ENCODE data around the gene MAST3.
"Not testable (repeated sequence)": the region's sequence is repeated elsewhere in the genome, so short reads cannot be mapped to it uniquely, and the experiment has no call there.

The MAST3 gene

GRCh38 chr19:18086590-18087138 lies 10.9 kb upstream of the MAST3 start, which contains the start of gene IL12RB1:
Gene IL12RB1, minus strand, starts transcription at chr19:18086934. Its CDS starts 111 bp downstream, at chr19:18086823.
- DNase-seq (ENCODE audit: low read depth), result peak; percentile 38

DNA sequence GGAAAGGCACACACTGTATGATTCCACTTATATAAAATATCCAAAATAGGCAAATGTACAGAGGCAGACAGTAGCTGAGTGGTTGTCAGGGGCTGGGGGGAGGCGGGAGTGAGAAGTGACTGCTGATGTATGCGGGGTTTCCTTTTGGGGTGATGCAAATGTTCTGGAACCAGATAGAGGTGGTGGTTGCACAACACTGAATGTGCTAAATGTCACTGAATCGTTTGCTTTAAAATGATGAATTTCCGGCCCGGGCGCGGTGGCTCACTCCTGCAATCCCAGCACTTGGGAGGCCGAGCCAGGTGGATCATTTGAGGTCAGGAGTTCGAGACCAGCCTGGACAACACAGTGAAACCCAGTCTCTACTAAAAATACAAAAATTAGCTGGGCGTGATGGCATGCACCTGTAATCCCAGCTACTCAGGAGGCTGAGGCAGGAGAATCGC lies 8.5 kb upstream of the MAST3 start:
- DNase-seq (ENCODE audit: low read depth), result not testable (repeated sequence)

DNA sequence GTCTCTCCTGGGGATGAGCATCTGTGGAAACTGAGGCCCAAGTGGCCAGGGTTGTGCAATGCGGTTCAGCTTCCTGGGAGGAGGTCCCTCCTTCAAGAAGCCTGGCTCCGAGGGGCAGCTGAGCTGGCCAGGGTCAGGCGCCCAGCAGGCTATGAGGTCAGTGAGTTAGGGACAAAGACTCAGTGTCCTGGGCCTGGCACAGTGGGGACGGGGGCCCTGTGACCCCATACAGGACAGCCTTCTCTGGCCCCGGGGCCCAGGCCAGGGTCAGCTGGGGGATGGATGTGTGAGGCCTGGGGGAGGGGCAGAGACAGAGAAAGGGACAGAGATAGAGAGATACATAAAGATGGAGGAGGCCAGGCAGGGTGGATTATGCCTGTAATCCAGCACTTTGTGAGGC lies 7.9 kb upstream of the MAST3 start:
- no peak for DNase-seq (ENCODE audit: low read depth)

GRCh38 chr19:18090545-18091216 lies 6.9 kb upstream of the MAST3 start:
- peak; percentile 19 for DNase-seq (ENCODE audit: low read depth)

DNA sequence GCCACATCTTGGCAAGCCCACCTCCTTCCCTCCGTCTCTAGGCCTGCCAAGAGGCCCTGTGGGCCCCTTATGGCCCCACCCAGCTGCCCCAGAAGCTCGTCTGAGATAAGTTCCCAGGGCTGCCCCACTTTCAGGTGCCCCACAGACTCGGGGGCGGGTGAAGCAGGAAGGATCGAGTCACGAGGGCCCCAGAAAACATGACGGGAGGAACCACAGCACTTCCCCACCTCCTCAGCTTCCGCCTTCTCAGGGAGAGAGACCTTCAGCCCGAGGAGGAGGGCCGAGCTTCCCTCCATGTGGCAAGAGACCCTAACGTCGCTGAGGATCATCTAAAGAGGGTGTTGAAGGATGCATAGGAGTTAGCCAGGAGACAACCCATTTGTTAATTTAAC lies 6.4 kb upstream of the MAST3 start:
- no peak for DNase-seq (ENCODE audit: low read depth)

- DNase-seq (ENCODE audit: low read depth), result peak; percentile 68
Measured at GRCh38 chr19:18093439-18094161, 4.0 kb upstream of the MAST3 start.

- no peak for DNase-seq (ENCODE audit: low read depth)
Measured at GRCh38 chr19:18096258-18096657, 1.3 kb upstream of the MAST3 start.

GRCh38 chr19:18097993-18098890 lies 664 bp downstream of the MAST3 start:
- DNase-seq (ENCODE audit: low read depth), result no peak

DNA sequence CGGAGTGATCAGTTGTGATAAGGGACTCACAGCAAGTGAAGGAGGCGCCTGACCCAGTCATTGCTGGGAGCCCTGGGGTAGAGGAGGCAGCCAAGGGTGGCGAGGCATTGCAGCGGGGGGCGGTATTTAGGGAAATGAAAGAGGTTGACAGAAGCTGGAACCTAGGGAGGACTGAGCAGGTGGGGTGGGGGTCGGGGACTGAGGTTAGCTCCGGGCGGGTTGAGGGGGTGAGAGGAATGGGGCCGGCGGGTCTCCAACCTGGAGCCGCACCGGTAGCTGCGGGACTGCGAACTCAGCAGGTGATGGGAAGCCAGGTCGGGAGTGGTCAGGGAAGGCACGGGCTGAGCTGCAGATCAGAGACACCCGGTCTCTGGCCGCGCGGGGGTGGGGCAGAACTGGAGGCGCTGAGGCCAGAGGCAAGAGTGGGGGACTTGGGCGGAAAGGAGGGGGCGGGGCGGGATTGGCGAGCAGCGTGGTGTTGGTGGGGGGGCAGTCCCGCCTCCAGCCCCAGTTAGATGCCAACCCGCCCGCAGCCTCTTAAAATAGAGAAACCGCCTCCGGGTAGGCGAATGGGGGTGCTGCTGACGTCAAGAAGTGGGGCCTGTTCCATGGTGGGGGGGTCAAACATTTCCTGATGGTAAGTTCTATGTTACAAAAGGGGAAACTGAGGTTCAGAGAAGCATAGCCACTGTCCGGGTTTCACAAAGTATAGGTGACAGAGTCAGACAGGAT lies 1.5 kb downstream of the MAST3 start:
- no peak for DNase-seq (ENCODE audit: low read depth)

DNA sequence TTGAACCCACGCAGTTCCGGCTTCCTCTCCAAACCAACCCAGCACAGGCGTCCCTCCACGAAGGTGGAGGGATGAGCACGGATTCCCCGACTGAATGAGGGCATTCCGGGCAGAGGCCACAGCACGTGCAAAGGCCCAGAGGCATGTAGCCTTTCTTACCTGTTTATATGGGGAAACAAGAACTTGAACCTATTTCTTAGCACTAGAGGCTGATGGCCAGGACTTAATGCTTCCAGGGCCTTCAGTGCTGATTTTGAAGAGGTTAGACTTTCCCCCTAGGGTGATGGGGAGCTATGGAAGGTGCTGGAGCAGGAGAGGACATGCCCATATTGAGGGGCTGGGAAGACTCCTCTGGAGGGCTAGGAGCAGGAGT lies 2.0 kb downstream of the MAST3 start:
- no peak for DNase-seq (ENCODE audit: low read depth)

GRCh38 chr19:18100710-18101109 lies 3.1 kb downstream of the MAST3 start:
- DNase-seq (ENCODE audit: low read depth), result no peak

DNA sequence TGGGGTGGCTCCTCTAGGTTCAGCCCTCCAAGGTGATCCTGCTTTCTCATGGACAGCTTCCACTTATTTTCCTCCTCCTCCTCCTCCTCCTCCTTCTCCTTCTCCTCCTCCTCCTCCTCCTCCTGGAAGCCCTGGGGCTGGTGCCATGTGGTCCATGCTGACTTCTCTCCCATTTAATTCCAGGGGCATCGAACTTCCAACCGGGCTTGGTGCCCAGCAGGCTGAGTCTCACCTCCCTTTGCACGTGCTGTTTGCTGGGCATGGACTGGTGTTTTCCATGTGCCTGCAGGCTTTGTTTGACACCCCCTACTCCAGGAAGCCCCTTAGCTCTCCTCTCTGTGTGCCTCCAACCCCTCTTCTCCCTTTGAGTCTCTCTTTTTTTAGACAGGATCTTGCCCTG lies 3.7 kb downstream of the MAST3 start:
- DNase-seq (ENCODE audit: low read depth), result no peak

GRCh38 chr19:18102916-18103542 lies 5.5 kb downstream of the MAST3 start:
- DNase-seq (ENCODE audit: low read depth), result no peak

GRCh38 chr19:18104793-18105131 lies 7.2 kb downstream of the MAST3 start:
- no peak for DNase-seq (ENCODE audit: low read depth)

DNA sequence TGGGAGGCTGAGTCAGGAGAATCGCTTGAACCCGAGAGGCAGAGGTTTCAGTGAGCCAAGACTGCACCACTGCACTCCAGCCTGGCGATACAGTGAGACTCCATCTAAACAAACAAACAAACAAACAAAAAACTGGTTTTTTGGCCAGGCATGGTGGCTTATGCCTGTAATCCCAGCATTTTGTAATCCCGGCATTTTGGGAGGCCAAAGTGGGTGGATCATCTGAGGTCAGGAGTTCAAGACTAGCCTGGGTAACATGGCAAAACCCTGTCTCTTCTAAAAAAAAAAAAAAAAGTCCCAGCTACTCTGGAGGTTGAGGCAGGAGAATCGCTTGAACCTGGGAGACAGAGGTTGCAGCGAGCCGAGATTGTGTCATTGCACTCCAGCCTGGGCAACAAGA lies 7.7 kb downstream of the MAST3 start:
- not testable (repeated sequence) for DNase-seq (ENCODE audit: low read depth)

GRCh38 chr19:18107235-18107634 lies 9.7 kb downstream of the MAST3 start:
- DNase-seq (ENCODE audit: low read depth), result no peak

DNA sequence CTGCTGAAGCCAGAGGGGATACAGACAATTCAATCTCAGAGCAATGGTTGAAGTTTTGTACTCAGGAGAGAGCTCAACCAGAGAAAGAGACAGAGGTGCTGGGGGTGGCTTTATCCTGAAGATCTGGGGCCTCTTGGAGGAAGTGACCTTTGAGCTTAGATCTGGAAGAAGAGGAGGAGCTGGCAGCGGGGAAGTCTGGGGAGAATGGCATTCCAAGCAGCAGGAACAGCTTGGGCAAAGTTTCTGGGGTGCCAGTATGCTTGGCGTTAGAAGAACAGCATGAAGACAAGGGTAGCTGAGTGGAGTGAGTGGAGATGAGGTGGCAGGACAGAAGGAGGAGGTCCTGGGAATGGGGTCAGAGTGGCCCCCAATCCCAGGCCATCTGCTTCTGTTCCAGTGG lies 11.3 kb downstream of the MAST3 start:
- DNase-seq (ENCODE audit: low read depth), result no peak

- no peak for DNase-seq (ENCODE audit: low read depth)
Measured at GRCh38 chr19:18109341-18109732, 11.8 kb downstream of the MAST3 start.

DNA sequence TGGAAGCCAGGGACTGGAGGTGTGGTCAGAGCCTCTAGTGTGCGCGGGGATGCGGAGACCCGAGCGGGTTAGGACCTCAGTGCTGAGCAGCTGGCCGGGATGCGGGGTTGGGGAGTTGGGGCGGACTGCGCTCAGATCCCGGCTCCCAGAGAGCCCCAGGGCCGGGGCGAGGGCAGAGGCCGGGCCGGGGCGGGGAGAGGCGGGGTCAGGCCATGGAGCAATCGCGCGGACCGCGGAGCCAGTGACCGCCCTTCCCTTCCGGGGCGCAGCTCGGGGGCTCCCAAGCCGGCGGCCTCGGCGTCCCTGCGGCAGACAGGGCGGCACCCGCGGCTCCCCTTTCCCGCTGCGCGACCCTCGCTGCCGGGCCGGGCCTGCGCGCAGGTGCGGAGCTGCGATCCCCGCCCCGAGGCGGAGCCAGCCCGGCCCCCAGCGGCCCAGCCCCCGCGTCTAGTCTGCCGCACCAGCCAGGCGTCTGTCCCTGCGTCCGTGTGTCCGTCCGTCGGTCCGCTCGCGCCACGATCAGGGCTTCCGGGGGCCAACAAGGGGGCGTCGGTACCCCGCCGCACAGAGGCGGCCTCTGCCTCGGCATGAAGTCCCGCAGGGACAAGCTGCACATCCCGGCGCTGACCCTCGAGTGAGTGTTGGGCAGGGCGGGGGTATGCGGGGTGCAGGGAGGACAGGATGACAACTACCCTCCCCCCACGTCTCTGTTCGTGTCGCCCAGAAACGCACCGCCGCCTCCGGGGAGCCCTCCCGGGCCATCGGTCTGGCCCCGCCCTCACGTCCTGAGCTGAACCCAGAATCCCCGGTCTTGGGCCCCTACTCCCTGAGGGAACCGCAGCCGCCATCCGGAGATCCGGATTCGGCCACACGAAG lies 12.4 kb downstream of the MAST3 start:
- DNase-seq (ENCODE audit: low read depth), result peak; percentile 43

DNA sequence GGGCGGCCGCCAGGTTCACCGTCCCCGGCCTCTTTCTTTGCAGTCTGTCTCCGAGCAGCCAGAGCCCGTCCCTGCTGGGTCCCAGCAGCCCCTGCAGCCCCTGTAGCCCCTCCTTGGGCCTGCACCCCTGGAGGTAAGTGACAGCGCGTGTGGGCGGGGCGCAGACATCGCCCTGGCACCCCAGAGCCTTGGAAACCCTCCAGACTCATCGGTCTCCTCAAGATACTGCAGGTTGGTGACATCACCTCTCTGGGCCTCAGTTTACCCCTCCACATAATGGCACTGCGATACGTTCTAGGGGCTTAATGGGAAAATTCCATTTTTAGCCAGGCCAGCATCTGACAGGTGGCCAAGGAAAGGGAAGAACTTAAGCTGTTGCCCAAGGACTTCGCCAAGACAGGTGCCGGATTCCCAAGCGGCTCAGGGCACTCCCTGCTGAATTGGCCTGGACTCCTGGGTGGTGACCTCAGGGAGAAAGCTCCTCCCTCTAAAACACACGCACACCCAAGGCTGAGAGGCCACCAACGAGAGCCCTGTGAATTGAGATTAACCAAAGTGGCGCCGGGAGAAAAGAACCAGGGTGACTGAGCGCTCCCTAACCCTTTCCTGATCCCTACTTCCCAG lies 13.1 kb downstream of the MAST3 start:
- DNase-seq (ENCODE audit: low read depth), result no peak
